Stomach (tissue), 9 donors: ENCODE data around the gene AZIN2. TPM values are rescaled to one million over a fixed set of nuclear protein-coding genes. Genes with fewer than 3 reads are reported as not detected.

Source experiments
- DNase-seq, 2 donors: peaks; one replicate each; pipeline versions ENCODE4 v3.0.0 to v3.0.0-alpha.2; 2013 to 2019
- H3K27ac ChIP-seq, 5 donors: fragments of 200-600 bp in 4 of 5; sonication (generic) in 4 of 5; one replicate each; pipeline ENCODE4 v1.5.1; 2013 to 2019; ENCODE audit warnings: mild to moderate bottlenecking in 1 of 5, moderate library complexity in 1 of 5
- H3K27me3 ChIP-seq, 3 donors: fragments of 200-600 bp; sonication (generic); one replicate each; pipeline ENCODE4 v1.5.1; 2017 to 2019; ENCODE audit warnings: mixed run types in 1 of 3
- H3K36me3 ChIP-seq, 4 donors: fragments of 200-600 bp; sonication (generic); 1 replicate in 3 of 4; 2 replicates in 1 of 4; pipeline ENCODE4 v1.5.1; 2016 to 2019
- H3K4me1 ChIP-seq, 4 donors: fragments of 200-600 bp; sonication (generic); one replicate each; pipeline ENCODE4 v1.5.1; 2016 to 2019
- H3K4me3 ChIP-seq, 4 donors: fragments of 200-600 bp; sonication (generic) in 3 of 4; one replicate each; pipeline ENCODE4 v1.5.1; 2016 to 2019; ENCODE audit warnings: mild to moderate bottlenecking in 1 of 4
- H3K9me3 ChIP-seq, 4 donors: fragments of 200-600 bp; sonication (generic); one replicate each; pipeline ENCODE4 v1.5.1; 2016 to 2019
- EP300 ChIP-seq: sonication (generic); formaldehyde crosslinking; IDR thresholded peaks from one replicate; pipeline ENCODE4 v1.6.1; 2017; ENCODE audit warnings: antibody characterized with exemption
- POLR2A ChIP-seq, 4 donors: fragments of 450-650 bp; IDR thresholded peaks; one replicate each; pipeline ENCODE4 v1.6.1; 2016; ENCODE audit warnings: antibody characterized with exemption in 4 of 4, control low read depth in 2 of 4, mild to moderate bottlenecking in 1 of 4, moderate library complexity in 1 of 4
- POLR2AphosphoS5 ChIP-seq, 3 donors: sonication (generic); formaldehyde crosslinking; IDR thresholded peaks; one replicate each; pipeline ENCODE4 v1.6.1; 2016; ENCODE audit warnings: antibody characterized with exemption in 3 of 3
- WGBS, 5 donors: extraction: QIAGEN DNeasy Blood & Tissue Kit in 3 of 5; methylation state at CpG; one replicate each; pipeline versions ENCODE4 v1.1.5 to v1.1.7; 2013 to 2018; 5-methylcytosine and 5-hydroxymethylcytosine counted together
- intact Hi-C: fragments of 100-400 bp; cut with DNase I; formaldehyde crosslinking; loops from one replicate; pipeline ENCODE4 v1.15.1; 2023; ENCODE audit warnings: low total_unique reads
- polyA plus RNA-seq, 3 donors: library from polyadenylated mRNA; stranded (reverse); fragments of 200-250 nt; gene quantifications; one replicate each; pipeline ENCODE4 v1.2.3, GENCODE V29; 2013
- total RNA-seq, 5 donors: library from RNA; depleted of rRNA; stranded (reverse); fragments of >200 nt; gene quantifications; one replicate each; pipeline versions ENCODE4 v1.1.0 to v1.2.3, GENCODE V29; 2014 to 2016
- TF ChIP-seq, protein P1 (sequence below), 7 experiments: fragments of 450-650 bp in 4 of 7; fragments of 200-600 bp in 3 of 7; sonication (generic) in 3 of 7; IDR thresholded peaks; one replicate each; pipeline ENCODE4 v1.5.1; 2016 to 2019; ENCODE audit warnings: antibody characterized with exemption in 7 of 7, control low read depth in 2 of 7, mild to moderate bottlenecking in 1 of 7
- donor health status: healthy with polysubstance abuse.
- donor health status: Bipolar disorder and iron deficiency.
- donor health status: healthy.

Gene AZIN2
- total and polyA plus RNA-seq, 8 donors, result 0.61 to 39.7 (median 2.0) TPM; not detected in 1

DNA sequence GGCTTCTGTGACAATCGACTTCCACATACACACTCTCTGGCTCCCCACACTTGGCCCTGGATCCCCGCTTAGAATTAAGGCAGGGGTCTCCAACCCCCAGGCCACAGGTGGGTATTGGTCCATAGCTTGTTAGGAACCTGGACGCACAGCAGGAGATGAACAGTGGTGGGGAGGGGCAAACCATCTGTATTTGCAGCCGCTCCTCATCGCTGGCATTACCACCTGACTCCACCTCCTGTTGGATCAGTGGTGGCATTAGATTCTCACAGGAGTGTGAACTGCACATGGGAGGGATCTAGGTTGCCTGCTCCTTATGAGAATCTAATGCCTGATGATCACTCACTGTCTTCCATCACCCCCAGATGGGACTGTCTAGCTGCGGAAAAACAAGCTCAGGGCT, 84.9 kb downstream of the AZIN2 start:
- intact Hi-C loops, result no loop called here
- H3K4me3 ChIP-seq, result no peak overlapping the region
- peaks cover 0 to 54% (median 28%) of the 10 kb centered on the region in 4 donors for H3K36me3 ChIP-seq
- H3K9me3 ChIP-seq, result no peaks in the 10 kb centered on the region
- peaks cover 0 to 9% (median 5%) of the 10 kb centered on the region in 4 donors for H3K4me1 ChIP-seq
- no peak for DNase-seq
- H3K27me3 ChIP-seq, result no peaks in the 10 kb centered on the region
- WGBS, 5 donors, result 93 to 98% (median 95%) methylated on average over 6 of the region's 6 CpGs
- TF ChIP-seq, protein P1, sequence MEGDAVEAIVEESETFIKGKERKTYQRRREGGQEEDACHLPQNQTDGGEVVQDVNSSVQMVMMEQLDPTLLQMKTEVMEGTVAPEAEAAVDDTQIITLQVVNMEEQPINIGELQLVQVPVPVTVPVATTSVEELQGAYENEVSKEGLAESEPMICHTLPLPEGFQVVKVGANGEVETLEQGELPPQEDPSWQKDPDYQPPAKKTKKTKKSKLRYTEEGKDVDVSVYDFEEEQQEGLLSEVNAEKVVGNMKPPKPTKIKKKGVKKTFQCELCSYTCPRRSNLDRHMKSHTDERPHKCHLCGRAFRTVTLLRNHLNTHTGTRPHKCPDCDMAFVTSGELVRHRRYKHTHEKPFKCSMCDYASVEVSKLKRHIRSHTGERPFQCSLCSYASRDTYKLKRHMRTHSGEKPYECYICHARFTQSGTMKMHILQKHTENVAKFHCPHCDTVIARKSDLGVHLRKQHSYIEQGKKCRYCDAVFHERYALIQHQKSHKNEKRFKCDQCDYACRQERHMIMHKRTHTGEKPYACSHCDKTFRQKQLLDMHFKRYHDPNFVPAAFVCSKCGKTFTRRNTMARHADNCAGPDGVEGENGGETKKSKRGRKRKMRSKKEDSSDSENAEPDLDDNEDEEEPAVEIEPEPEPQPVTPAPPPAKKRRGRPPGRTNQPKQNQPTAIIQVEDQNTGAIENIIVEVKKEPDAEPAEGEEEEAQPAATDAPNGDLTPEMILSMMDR (IDR thresholded peaks at IDR 0.05), result no peak
- TF ChIP-seq POLR2A (IDR thresholded peaks at IDR 0.05) (no peak), EP300 (no peak), POLR2AphosphoS5 (IDR thresholded peaks at IDR 0.05) (no peak)
- no peak overlapping the region for H3K27ac ChIP-seq

- 89 to 97% (median 94%) methylated on average over 4 of the region's 4 CpGs for WGBS, 5 donors
- TF ChIP-seq POLR2AphosphoS5 (IDR thresholded peaks at IDR 0.05) (no peak), EP300 (no peak), POLR2A (IDR thresholded peaks at IDR 0.05) (no peak)
- TF ChIP-seq, protein P1 (IDR thresholded peaks at IDR 0.05), result no peak
- H3K27ac ChIP-seq, result no peak overlapping the region
- intact Hi-C loops, result no loop called here
- no peak overlapping the region for H3K4me3 ChIP-seq
- no peak for DNase-seq
- no peaks in the 10 kb centered on the region for H3K27me3 ChIP-seq
- H3K36me3 ChIP-seq, result peaks cover 0 to 61% (median 28%) of the 10 kb centered on the region in 4 donors
- peaks cover 0 to 5% (median 0%) of the 10 kb centered on the region in 4 donors for H3K4me1 ChIP-seq
- H3K9me3 ChIP-seq, result no peaks in the 10 kb centered on the region
These were observed 86.9 kb downstream of the AZIN2 start for GRCh38 chr1:33167650-33168447.

DNA sequence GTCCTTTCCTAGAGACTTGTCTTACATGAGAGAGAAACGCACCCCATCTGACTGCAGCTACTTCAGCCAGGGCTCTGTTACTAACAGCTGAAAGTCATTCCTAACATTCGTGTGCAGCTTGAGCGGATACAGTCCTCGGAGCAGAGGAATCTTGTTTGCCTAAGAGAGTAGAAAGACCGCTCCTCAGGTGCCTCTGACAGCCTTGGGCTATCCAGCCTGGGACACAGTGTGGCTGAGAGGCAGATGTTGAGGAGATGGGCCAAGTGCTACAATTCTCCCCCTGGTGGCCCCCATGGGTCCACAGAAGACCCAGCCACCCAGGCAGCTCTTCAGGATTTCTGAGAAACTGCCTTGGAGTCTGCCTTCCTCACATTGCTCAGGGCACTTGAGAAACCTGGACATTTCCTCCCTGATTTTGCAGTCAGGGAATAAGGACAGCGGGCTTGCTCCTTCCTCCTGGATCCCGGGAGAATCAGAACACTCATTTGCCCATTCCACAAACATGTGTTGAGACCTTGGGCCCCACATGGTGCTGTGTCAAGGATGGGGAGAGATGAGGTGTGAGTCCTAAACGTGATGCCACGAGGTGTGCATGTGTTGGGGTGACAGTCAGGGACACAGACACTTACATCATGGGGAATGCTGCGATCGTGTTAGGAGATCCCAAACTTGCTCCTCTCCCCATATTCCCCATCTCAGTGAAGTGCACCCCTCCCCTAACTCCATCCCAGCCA, 87.8 kb downstream of the AZIN2 start:
- 73 to 79% (median 77%) methylated on average over 9 to 11 of the region's 11 CpGs for WGBS, 5 donors
- Histone ChIP-seq H3K27me3 (no peaks in the 10 kb centered on the region), H3K36me3 (peaks cover 0 to 56% (median 26%) of the 10 kb centered on the region in 4 donors), H3K4me1 (peaks cover 0 to 5% (median 0%) of the 10 kb centered on the region in 4 donors), H3K9me3 (no peaks in the 10 kb centered on the region), H3K27ac (no peak overlapping the region), H3K4me3 (no peak overlapping the region)
- TF ChIP-seq EP300 (no peak), POLR2AphosphoS5 (IDR thresholded peaks at IDR 0.05) (no peak), POLR2A (IDR thresholded peaks at IDR 0.05) (no peak)
- TF ChIP-seq, protein P1 (IDR thresholded peaks at IDR 0.05), result no peak
- intact Hi-C loops, result no loop called here
- DNase-seq, result no peak

- no peak overlapping the region for H3K4me3 ChIP-seq
- 68 to 76% (median 69%) methylated on average over 11 of the region's 11 CpGs for WGBS, 5 donors
- H3K4me1 ChIP-seq, result peaks cover 0 to 5% (median 0%) of the 10 kb centered on the region in 4 donors
- no peaks in the 10 kb centered on the region for H3K9me3 ChIP-seq
- H3K27ac ChIP-seq, result no peak overlapping the region
- no peak for DNase-seq
- intact Hi-C loops, result no loop called here
- H3K36me3 ChIP-seq, result peaks cover 0 to 50% (median 20%) of the 10 kb centered on the region in 4 donors
- H3K27me3 ChIP-seq, result no peaks in the 10 kb centered on the region
- TF ChIP-seq POLR2AphosphoS5 (IDR thresholded peaks at IDR 0.05) (no peak), EP300 (no peak), POLR2A (IDR thresholded peaks at IDR 0.05) (no peak)
- TF ChIP-seq, protein P1 (IDR thresholded peaks at IDR 0.05), result no peak
These were observed 88.5 kb downstream of the AZIN2 start for GRCh38 chr1:33169290-33170055.
